AG08395 (cell line): ENCODE measurements around the gene LHFPL6.

ENCODE experiments used
- DNase-seq: peaks from one replicate; pipeline ENCODE4 v3.0.0; 2012; ENCODE audit warnings: mixed read lengths, low spot score

The LHFPL6 gene

DNA sequence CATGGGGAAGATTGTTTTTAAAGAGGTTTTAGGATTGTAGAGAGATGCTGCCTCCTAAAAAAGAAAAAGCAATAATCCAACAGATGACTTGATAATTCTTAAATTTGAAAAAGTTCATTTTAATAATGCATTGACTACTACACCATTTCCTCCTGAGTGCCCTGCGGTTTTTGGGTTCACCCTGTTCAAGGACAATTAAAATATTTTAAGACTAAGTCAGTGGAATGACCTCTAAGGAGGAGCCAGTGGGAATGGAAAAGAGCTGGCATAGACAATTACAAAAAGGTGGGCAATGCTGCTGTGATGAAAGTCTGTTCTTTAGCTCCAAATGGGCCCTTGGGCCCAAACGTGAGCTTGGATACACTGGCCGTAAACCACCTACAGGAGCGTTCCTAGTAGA, 217.8 kb downstream of the LHFPL6 start:
- DNase-seq: peak; percentile 15

GRCh38 chr13:39381456-39381855, 221.5 kb downstream of the LHFPL6 start:
- DNase-seq: no peak

DNA sequence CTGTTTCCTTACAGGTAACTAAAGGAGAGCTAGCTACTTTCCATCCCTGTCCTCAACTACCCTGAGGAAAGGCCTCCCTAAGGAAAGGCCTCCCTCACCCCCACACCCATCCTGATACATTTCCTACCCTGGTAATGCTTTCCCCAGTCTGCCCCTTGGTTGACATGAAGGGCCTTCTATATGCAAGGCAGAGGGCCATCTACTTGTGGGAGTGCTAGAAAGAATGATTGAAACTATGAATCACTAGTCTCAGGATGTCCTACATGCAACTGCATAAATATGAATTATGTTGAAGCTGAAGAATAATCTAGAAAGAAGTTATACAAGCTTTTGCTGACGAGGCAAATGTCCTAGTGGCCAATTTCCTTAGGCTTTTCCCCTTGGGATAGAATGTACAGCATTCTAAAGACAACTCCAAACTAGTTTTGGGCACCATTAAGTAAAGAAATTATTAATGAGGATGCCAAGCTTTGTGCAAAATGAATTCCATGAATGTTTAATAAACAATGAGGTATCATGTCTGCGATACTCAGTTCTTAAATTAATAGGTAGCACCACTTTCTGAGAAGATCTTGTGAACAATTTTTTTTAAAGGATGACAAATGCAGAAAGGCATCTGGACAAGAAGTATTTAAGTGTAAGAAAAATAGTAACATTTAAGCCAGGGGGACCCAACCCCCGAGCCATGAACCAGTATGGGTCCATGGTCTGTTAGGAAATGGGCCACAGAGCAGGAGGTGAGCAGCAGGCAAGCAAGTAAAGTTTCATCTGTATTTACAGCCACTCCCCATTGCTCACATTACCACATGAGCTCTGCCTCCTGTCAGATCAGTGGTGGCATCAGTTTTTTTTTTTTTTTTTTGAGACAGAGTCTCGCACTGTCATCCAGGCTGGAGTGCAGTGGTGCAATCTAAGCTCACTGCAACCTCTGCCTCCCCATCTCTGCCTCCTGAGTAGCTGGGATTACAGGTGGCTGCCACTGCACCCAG, 223.0 kb downstream of the LHFPL6 start:
- DNase-seq: no peak

DNA sequence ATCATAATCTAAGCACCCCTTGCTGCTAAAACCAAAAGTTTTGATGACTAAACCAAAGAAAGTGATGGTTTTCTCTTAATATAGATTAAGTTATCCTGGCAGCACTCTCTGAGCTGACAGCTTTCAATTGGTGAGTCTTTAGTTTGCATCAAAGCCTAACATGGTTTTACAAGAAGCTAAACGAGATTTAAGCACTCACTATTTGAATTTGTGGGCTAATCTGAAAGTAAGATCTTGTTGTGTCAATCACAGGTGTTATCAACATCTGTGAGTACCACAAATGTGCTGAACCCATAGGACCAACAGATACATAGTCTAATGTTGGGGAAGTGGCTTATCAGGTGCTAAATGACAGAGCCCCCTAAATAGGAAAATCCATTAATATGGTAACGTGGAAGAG, 223.9 kb downstream of the LHFPL6 start:
- no peak for DNase-seq

DNA sequence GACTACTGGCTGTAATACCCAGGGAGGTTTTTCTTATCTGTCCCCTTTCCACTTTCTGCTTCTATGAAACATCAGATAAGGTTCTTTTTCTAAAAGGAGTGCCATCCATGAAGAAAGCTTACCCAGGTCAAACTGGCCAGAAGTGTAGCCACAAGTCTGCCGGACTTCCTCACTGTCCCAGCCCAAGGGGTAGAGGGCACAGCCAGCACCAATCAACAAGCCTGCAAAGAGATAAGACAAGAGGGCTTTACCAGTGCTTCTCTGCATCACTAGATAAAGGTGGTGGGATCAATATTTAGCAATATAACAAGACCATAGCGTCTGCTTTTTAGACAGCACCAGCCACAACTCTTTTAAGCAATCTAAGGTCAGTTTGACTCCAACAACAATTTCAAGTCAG, 224.7 kb downstream of the LHFPL6 start:
- no peak for DNase-seq

GRCh38 chr13:39377699-39378098, 225.3 kb downstream of the LHFPL6 start:
- no peak for DNase-seq

GRCh38 chr13:39376076-39376475, 226.9 kb downstream of the LHFPL6 start:
- DNase-seq: no peak

DNA sequence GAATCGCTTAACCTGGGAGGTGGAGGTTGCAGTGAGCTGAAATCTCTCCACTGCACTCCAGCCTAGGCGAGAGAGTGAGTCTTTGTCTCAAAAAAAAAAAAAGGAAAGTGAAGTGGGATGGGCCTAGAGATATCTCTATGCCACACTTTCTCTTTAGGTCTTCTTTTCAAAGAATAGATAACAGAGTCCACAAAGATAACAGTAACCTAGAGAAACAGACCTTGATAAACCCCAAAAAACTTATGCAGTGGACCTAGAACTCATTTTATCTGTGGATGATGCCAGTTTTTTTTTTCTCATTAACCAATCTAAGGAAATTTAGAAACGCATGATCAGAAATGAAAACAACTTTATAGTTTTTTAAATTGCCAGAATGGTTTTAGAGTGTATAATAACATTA, 227.4 kb downstream of the LHFPL6 start:
- no peak for DNase-seq

GRCh38 chr13:39374741-39375189, 228.2 kb downstream of the LHFPL6 start:
- no peak for DNase-seq

DNA sequence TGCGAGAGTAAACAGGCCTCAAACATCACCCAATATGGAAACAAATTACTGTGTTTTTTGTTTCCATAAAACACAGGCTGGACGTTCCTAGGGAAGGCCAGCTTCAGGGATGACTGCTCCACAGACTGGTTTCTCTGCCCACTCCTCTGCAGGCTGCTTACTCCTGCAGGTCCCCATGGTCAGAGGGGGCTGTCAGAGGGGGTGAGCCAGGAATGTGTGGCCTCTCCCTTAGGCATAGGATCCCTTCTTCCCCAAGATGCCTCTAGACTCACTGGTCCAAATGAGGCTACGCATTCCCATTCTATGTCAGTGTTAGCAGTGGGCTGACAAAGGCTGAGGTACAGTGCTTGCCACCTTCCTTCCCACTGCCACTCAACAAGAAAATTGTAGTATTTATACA, 229.8 kb downstream of the LHFPL6 start:
- DNase-seq: no peak

DNA sequence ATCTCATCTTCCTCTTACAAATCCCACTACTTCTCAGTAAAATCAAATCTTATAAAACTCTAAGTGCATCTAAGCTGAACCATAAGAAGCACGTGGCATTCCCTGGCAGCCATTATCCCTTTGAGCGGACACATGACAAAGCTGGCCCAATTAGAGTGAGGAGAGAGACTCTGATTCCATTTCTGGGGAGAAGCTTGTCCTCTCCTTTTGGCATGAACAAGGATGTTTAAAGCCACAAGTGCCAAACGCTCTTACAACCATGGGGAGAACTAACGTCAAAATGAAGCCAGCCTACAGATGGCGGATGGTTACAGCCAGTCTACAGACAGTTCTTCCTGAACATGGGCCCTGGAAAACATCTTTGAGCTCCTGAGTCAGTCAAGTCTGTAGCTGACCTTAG, 231.3 kb downstream of the LHFPL6 start:
- no peak for DNase-seq

DNA sequence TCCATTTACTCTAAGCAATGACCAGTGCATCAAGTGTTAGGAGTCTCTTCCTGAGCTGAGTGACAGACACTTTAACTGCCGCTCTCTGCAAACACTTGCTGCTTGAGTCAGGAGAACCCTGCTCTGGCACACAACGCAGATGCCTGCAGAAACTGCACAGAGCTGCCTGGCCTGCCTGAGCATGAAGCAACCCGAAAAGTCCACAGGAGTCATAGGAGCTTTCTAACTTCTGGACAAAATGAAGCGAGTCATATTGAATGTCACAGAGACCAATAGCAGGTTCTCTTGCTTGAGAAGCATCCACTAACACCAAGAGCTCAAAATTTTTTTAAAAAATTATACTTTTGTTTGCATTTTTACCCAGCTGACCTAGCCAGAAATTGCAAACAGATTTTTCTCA, 232.4 kb downstream of the LHFPL6 start:
- DNase-seq: peak; percentile 70

- no peak for DNase-seq
Measured at GRCh38 chr13:39370048-39370447, 232.9 kb downstream of the LHFPL6 start.

GRCh38 chr13:39369161-39369890, 233.7 kb downstream of the LHFPL6 start:
- no peak for DNase-seq

DNA sequence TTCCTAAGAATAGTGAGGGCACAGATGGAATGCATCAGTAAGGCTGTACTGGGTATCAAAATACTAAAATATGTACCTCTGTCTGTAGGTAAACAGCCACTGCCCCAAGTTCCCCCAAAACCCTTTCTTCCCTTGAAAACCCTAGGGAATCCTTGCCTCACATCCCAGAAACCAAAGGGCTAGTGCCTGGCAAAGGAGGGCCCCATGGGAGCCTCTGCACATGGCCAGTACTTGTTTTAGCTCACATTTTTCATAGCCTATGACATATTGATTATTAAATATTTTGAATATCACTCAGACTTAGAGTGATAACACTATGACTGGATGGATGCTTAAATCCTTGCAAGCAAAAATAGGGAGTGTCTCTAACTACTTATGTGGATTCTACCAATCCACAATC, 237.1 kb downstream of the LHFPL6 start:
- no peak for DNase-seq

- DNase-seq: peak; percentile 38
Measured at GRCh38 chr13:39364947-39365468, 238.0 kb downstream of the LHFPL6 start.

DNA sequence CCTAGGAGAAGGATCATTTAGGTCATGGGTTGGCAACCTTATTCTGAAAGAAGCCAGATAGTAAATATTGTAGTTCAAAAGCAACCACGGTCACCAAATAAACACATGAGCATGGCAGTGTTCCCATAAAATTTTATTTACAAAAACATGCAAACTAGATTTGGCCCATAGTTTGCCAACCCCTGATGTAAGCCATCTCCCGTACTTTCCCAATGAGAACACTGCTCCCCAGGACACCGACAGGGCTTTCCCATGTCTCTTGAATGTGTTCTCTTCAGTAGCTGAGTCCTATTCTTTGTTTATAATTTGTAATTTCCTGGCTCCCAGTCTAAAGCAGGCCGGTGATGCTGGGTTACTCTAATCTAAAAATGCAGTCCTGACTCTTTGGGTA, 239.6 kb downstream of the LHFPL6 start:
- no peak for DNase-seq

DNA sequence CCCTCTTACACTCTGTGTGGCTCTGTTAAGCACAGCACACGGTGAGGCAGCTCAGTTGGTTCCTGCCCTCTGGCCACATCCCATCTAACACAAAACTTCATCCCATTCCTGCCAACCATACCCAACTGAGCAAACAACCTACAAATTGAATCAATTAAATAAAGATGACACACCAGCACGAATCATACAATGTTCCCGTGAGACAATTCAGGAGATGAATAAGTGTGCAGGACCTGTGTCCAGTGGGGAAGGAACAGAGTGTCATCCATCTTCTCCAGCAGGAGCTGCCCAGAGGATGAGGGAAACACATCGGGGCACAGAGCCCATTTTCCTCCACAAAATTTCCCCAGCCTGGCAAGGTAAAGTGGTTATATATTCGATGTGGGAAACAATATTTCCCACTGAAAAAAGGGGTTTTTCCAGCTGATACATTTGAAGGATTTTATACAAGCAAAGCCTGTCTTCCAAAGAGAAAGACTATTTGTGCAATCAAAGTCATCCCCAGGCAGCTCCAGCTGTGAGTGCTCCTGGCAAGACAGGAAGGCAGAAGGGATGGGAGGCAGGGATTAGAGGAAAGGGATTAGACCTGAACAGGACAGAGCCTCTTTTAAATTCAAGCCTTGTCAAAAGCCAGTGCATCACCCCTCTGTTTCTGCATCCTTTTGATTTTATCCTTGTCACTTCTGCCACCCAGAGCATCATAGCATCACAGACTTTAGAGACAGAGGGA, 240.2 kb downstream of the LHFPL6 start:
- DNase-seq: peak; percentile 9

DNA sequence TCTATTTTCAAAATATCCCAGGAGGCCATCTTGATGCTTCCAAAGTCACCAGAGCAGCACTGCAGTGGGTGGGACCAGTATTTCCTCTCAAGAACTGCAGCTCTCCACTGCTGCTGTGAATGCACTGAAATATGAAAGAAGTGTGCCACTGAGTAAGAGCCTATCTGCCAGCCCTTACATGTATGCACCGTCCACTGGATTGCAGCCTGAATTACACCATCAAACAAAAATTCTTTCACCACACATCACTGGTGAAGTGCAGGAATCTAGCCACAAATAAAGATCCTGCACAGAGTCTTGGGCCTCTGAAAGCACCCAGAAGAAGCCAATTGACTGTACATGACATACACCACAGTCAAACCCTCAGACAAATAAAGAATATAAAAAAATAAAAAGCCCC, 249.0 kb downstream of the LHFPL6 start:
- DNase-seq: peak; percentile 52

DNA sequence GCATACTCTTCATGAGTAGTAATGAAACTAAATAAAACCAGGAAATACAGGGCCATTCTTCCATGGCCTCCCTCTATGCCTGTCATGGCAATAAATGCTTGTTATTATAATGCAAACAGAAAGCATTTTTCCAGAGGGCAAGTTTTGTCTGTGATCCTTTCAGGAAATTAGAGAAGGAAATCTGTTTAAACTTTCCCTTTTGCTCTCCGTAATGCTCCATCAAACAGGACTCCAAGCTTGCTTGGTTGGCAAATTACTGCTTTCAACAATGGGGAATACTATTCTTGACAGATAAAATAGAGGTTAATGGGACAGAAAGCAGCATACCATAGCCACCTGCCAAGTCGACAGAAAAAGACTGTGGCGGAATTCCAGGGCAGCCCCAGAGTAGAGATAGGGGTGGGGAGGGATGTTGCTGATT, 252.5 kb downstream of the LHFPL6 start:
- DNase-seq: no peak

- DNase-seq: no peak
Measured at GRCh38 chr13:39349391-39349960, 253.5 kb downstream of the LHFPL6 start.
